Activated naive CD8-positive, alpha-beta T cell (primary cell): ENCODE measurements around the gene ARHGEF39.

Source experiments
- H3K27ac Mint-ChIP-seq: one replicate; pipeline ENCODE4 v1.8.0; 2021; ENCODE audit warnings: mixed read lengths
- H3K27me3 Mint-ChIP-seq: one replicate; pipeline ENCODE4 v1.8.0; 2021; ENCODE audit warnings: mixed read lengths
- H3K36me3 Mint-ChIP-seq: one replicate; pipeline ENCODE4 v1.8.0; 2021; ENCODE audit warnings: mixed read lengths
- H3K4me1 Mint-ChIP-seq: one replicate; pipeline ENCODE4 v1.8.0; 2021; ENCODE audit warnings: low read depth, mixed read lengths
- H3K4me3 Mint-ChIP-seq: one replicate; pipeline ENCODE4 v1.8.0; 2021; ENCODE audit warnings: mild to moderate bottlenecking, mixed read lengths
- H3K9me3 Mint-ChIP-seq: one replicate; pipeline ENCODE4 v1.8.0; 2021; ENCODE audit warnings: low read depth, mixed read lengths

ARHGEF39 gene

GRCh38 chr9:35664531-35665470, at the start of gene ARHGEF39:
ARHGEF39 (minus strand) TSS chr9:35665195; CDS start chr9:35665169, 26 bp downstream.
- H3K36me3 Mint-ChIP-seq = peaks cover 2% of the 10 kb centered on the region
- H3K27me3 Mint-ChIP-seq = no peaks in the 10 kb centered on the region
- peak within 1 kb of the TSS; percentile 83 for H3K4me3 Mint-ChIP-seq
- no peak within 1 kb of the TSS for H3K27ac Mint-ChIP-seq
- peaks cover 43% of the 10 kb centered on the region for H3K4me1 Mint-ChIP-seq
- no peaks in the 10 kb centered on the region for H3K9me3 Mint-ChIP-seq

GRCh38 chr9:35714123-35714522, 49.1 kb upstream of the ARHGEF39 start:
- Mint-ChIP-seq H3K36me3 (peaks cover 11% of the 10 kb centered on the region), H3K27me3 (no peaks in the 10 kb centered on the region), H3K27ac (no peak overlapping the region)

GRCh38 chr9:35713578-35713977, 48.6 kb upstream of the ARHGEF39 start:
- Mint-ChIP-seq H3K4me3 (no peak overlapping the region), H3K27ac (peak overlapping the region; percentile 8), H3K9me3 (no peaks in the 10 kb centered on the region), H3K36me3 (peaks cover 11% of the 10 kb centered on the region), H3K4me1 (no peaks in the 10 kb centered on the region), H3K27me3 (no peaks in the 10 kb centered on the region)

More at GRCh38 chr9:35714123-35714522, 49.1 kb upstream of the ARHGEF39 start:
- Mint-ChIP-seq H3K9me3 (no peaks in the 10 kb centered on the region), H3K4me3 (no peak overlapping the region), H3K4me1 (no peaks in the 10 kb centered on the region)

GRCh38 chr9:35712762-35713400, 47.9 kb upstream of the ARHGEF39 start:
- Mint-ChIP-seq H3K4me3 (no peak overlapping the region), H3K27ac (no peak overlapping the region), H3K9me3 (no peaks in the 10 kb centered on the region), H3K27me3 (no peaks in the 10 kb centered on the region), H3K36me3 (peaks cover 8% of the 10 kb centered on the region), H3K4me1 (no peaks in the 10 kb centered on the region)

- no peaks in the 10 kb centered on the region for H3K9me3 Mint-ChIP-seq
- H3K27me3 Mint-ChIP-seq = no peaks in the 10 kb centered on the region
- H3K4me1 Mint-ChIP-seq = no peaks in the 10 kb centered on the region
- no peak overlapping the region for H3K4me3 Mint-ChIP-seq
- H3K27ac Mint-ChIP-seq = no peak overlapping the region
- peaks cover 11% of the 10 kb centered on the region for H3K36me3 Mint-ChIP-seq
Observed at GRCh38 chr9:35711501-35712428, 46.8 kb upstream of the ARHGEF39 start.

GRCh38 chr9:35710818-35711500, 46.0 kb upstream of the ARHGEF39 start:
- Mint-ChIP-seq H3K27ac (no peak overlapping the region), H3K36me3 (peaks cover 8% of the 10 kb centered on the region), H3K4me3 (no peak overlapping the region), H3K9me3 (no peaks in the 10 kb centered on the region), H3K27me3 (no peaks in the 10 kb centered on the region), H3K4me1 (no peaks in the 10 kb centered on the region)

GRCh38 chr9:35708146-35708545, 43.2 kb upstream of the ARHGEF39 start:
- H3K4me3 Mint-ChIP-seq = no peak overlapping the region
- H3K4me1 Mint-ChIP-seq = no peaks in the 10 kb centered on the region
- H3K9me3 Mint-ChIP-seq = no peaks in the 10 kb centered on the region
- peaks cover 8% of the 10 kb centered on the region for H3K36me3 Mint-ChIP-seq
- H3K27ac Mint-ChIP-seq = peak overlapping the region; percentile 24
- no peaks in the 10 kb centered on the region for H3K27me3 Mint-ChIP-seq

- no peak overlapping the region for H3K27ac Mint-ChIP-seq
- H3K36me3 Mint-ChIP-seq = peaks cover 8% of the 10 kb centered on the region
Observed at GRCh38 chr9:35706951-35707350, 42.0 kb upstream of the ARHGEF39 start.

GRCh38 chr9:35705836-35706430, 40.9 kb upstream of the ARHGEF39 start:
- no peak overlapping the region for H3K27ac Mint-ChIP-seq
- H3K36me3 Mint-ChIP-seq = peaks cover 8% of the 10 kb centered on the region
- H3K4me1 Mint-ChIP-seq = no peaks in the 10 kb centered on the region
- H3K27me3 Mint-ChIP-seq = no peaks in the 10 kb centered on the region
- H3K9me3 Mint-ChIP-seq = no peaks in the 10 kb centered on the region
- H3K4me3 Mint-ChIP-seq = no peak overlapping the region

More at GRCh38 chr9:35706951-35707350, 42.0 kb upstream of the ARHGEF39 start:
- H3K4me1 Mint-ChIP-seq = no peaks in the 10 kb centered on the region
- H3K4me3 Mint-ChIP-seq = no peak overlapping the region
- no peaks in the 10 kb centered on the region for H3K27me3 Mint-ChIP-seq
- no peaks in the 10 kb centered on the region for H3K9me3 Mint-ChIP-seq

- Mint-ChIP-seq H3K36me3 (peaks cover 5% of the 10 kb centered on the region), H3K4me3 (no peak overlapping the region), H3K27me3 (no peaks in the 10 kb centered on the region), H3K4me1 (no peaks in the 10 kb centered on the region), H3K9me3 (no peaks in the 10 kb centered on the region), H3K27ac (no peak overlapping the region)
Observed at GRCh38 chr9:35705372-35705771, 40.4 kb upstream of the ARHGEF39 start.

- Mint-ChIP-seq H3K4me1 (no peaks in the 10 kb centered on the region), H3K27me3 (no peaks in the 10 kb centered on the region), H3K27ac (no peak overlapping the region), H3K9me3 (no peaks in the 10 kb centered on the region), H3K36me3 (peaks cover 5% of the 10 kb centered on the region), H3K4me3 (no peak overlapping the region)
Observed at GRCh38 chr9:35703906-35704672, 39.1 kb upstream of the ARHGEF39 start.

- Mint-ChIP-seq H3K27me3 (no peaks in the 10 kb centered on the region), H3K36me3 (peaks cover 3% of the 10 kb centered on the region), H3K4me3 (no peak overlapping the region), H3K4me1 (no peaks in the 10 kb centered on the region), H3K27ac (no peak overlapping the region), H3K9me3 (no peaks in the 10 kb centered on the region)
Observed at GRCh38 chr9:35702696-35703095, 37.7 kb upstream of the ARHGEF39 start.

GRCh38 chr9:35700942-35701341, 35.9 kb upstream of the ARHGEF39 start:
- no peaks in the 10 kb centered on the region for H3K27me3 Mint-ChIP-seq
- H3K4me3 Mint-ChIP-seq = no peak overlapping the region
- peaks cover 2% of the 10 kb centered on the region for H3K36me3 Mint-ChIP-seq
- H3K4me1 Mint-ChIP-seq = peaks cover 6% of the 10 kb centered on the region
- H3K27ac Mint-ChIP-seq = no peak overlapping the region
- no peaks in the 10 kb centered on the region for H3K9me3 Mint-ChIP-seq
